HCT116 (cell line): ENCODE results near the gene S100A3. TPM values are rescaled to one million over a fixed set of nuclear protein-coding genes. Genes with fewer than 3 reads are reported as not detected.

ENCODE experiments used
- ATAC-seq: fragments of 200-7000 bp; cut with Tn5 transposase; 2 replicates; pipeline ENCODE4 v1.9.1; 2020; ENCODE audit warnings: mild to moderate bottlenecking, moderate library complexity
- BruUV-seq: library from RNA; stranded (reverse); fragments of 400-500 nt; replicated peaks from 2 replicates; lab custom pipeline; 2021; lab: Mats Ljungman, UMichigan
- CTCF ChIA-PET: fragments of 300-600 bp; sonication (Branson Sonifier 250); formaldehyde crosslinking; loops from one replicate; lab custom pipeline; 2021; ENCODE audit warnings: antibody characterized with exemption; lab: Charles Lee
- POLR2A ChIA-PET: fragments of 300-600, 350-600 bp; sonication (Branson Sonifier 250); formaldehyde crosslinking; loops from one replicate; lab custom pipeline; 2021; ENCODE audit warnings: antibody characterized with exemption; lab: Charles Lee
- RAD21 ChIA-PET, 2 experiments: fragments of 300-600 bp; sonication (Branson Sonifier 250); formaldehyde crosslinking; loops; one replicate each; lab custom pipeline; 2023; ENCODE audit warnings: low total read pairs in 2 of 2; ENCODE audit not compliant: uncharacterized antibody in 2 of 2, unreplicated experiment in 2 of 2, low non-redundant PET in 1 of 2; lab: Charles Lee
- DNase-seq: peaks from one replicate; pipeline ENCODE4 v3.0.0-alpha.2; 2010; ENCODE audit warnings: low read depth, low spot score
- H2AFZ ChIP-seq: fragments of 200-600 bp; shearing (Covaris generic), sonication (generic); 2 replicates; pipeline ENCODE4 v1.6.1; 2017; ENCODE audit warnings: low read depth, mixed run types, mixed read lengths, antibody characterized with exemption, low read length; ENCODE audit not compliant: poor library complexity, severe bottlenecking
- H3K27ac ChIP-seq: 2 replicates; pipeline ENCODE4 v1.5.1; 2012; ENCODE audit warnings: low read depth, low read length
- H3K27me3 ChIP-seq: fragments of 200-600 bp; sonication (generic); 2 replicates; pipeline ENCODE4 v1.6.1; 2016; ENCODE audit warnings: mixed run types, low read length, mixed read lengths; ENCODE audit not compliant: insufficient read depth
- H3K36me3 ChIP-seq, 2 experiments: fragments of 200-500 bp in 1 of 2; fragments of 200-600 bp in 1 of 2; sonication (Bioruptor generic) in 1 of 2; sonication (generic) in 1 of 2; 2 replicates each; pipeline versions ENCODE4 v1.5.1 to v1.6.1; 2014 to 2016; ENCODE audit warnings: low read length in 2 of 2, inconsistent platforms in 1 of 2, mixed read lengths in 1 of 2, mixed run types in 1 of 2; ENCODE audit not compliant: insufficient read depth in 2 of 2, control insufficient read depth in 1 of 2
- H3K4me1 ChIP-seq, 2 experiments: fragments of 200-600 bp in 1 of 2; sonication (generic) in 1 of 2; 2 replicates each; pipeline versions ENCODE4 v1.5.1 to v1.6.1; 2012 to 2017; ENCODE audit warnings: low read length in 2 of 2, inconsistent platforms in 1 of 2, mild to moderate bottlenecking in 1 of 2, mixed read lengths in 1 of 2, mixed run types in 1 of 2, moderate library complexity in 1 of 2; ENCODE audit not compliant: insufficient read depth in 2 of 2, control insufficient read depth in 1 of 2
- H3K4me2 ChIP-seq: fragments of 200-600 bp; sonication (generic); 2 replicates; pipeline ENCODE4 v1.6.1; 2017; ENCODE audit warnings: mixed run types, low read length, mixed read lengths
- H3K4me3 ChIP-seq, 2 experiments: fragments of 200-600 bp in 1 of 2; sonication (generic) in 1 of 2; replicated peaks in 1 of 2; 2 replicates each; pipeline ENCODE4 v1.5.1; 2011 to 2016; ENCODE audit warnings: low read length in 2 of 2, control low read depth in 1 of 2, low read depth in 1 of 2, mild to moderate bottlenecking in 1 of 2, mixed read lengths in 1 of 2, mixed run types in 1 of 2
- H3K79me2 ChIP-seq: fragments of 200-600 bp; sonication (generic); 2 replicates; pipeline ENCODE4 v1.6.1; 2017; ENCODE audit warnings: mild to moderate bottlenecking, mixed run types, low read length, moderate library complexity, mixed read lengths; ENCODE audit not compliant: insufficient read depth
- H3K9ac ChIP-seq: fragments of 200-600 bp; sonication (generic); 2 replicates; pipeline ENCODE4 v1.6.1; 2016; ENCODE audit warnings: low read length, mixed read lengths
- H3K9me2 ChIP-seq: fragments of 200-600 bp; sonication (generic), shearing (Covaris generic); 2 replicates; pipeline ENCODE4 v1.6.1; 2017; ENCODE audit warnings: mixed run types, mild to moderate bottlenecking, moderate library complexity; ENCODE audit not compliant: insufficient read depth
- H3K9me3 ChIP-seq, 2 experiments: fragments of 200-500 bp in 1 of 2; fragments of 200-600 bp in 1 of 2; sonication (Bioruptor generic) in 1 of 2; sonication (generic) in 1 of 2; 2 replicates each; pipeline ENCODE4 v1.6.1; 2014 to 2017; ENCODE audit warnings: low read length in 2 of 2, mixed read lengths in 2 of 2, inconsistent platforms in 1 of 2, low read depth in 1 of 2, mild to moderate bottlenecking in 1 of 2, mixed run types in 1 of 2, moderate library complexity in 1 of 2; ENCODE audit not compliant: control insufficient read depth in 1 of 2, insufficient read depth in 1 of 2
- H4K20me1 ChIP-seq: fragments of 200-600 bp; sonication (generic), shearing (Covaris generic); 2 replicates; pipeline ENCODE4 v1.6.1; 2017; ENCODE audit warnings: mixed run types, mild to moderate bottlenecking, moderate library complexity; ENCODE audit not compliant: insufficient read depth
- CBX3 ChIP-seq: IDR thresholded peaks from 2 replicates; pipeline ENCODE4 v1.6.1; 2012; ENCODE audit warnings: low read depth
- EGR1 ChIP-seq: IDR thresholded peaks from 2 replicates; pipeline ENCODE4 v1.6.1; 2012; ENCODE audit warnings: low read depth
- ELF1 ChIP-seq: IDR thresholded peaks from 2 replicates; pipeline ENCODE4 v1.6.1; 2012; ENCODE audit warnings: low read depth, borderline replicate concordance
- EZH2 ChIP-seq: fragments of 200-600 bp; sonication (generic); IDR thresholded peaks from 2 replicates; pipeline ENCODE4 v1.6.1; 2017; ENCODE audit warnings: antibody characterized with exemption, mixed run types
- EZH2phosphoT487 ChIP-seq: fragments of 200-600 bp; IDR thresholded peaks from 2 replicates; pipeline ENCODE4 v1.6.1; 2018; ENCODE audit warnings: antibody characterized with exemption, borderline replicate concordance
- FOSL1 ChIP-seq: IDR thresholded peaks from 2 replicates; pipeline ENCODE4 v1.6.1; 2012; ENCODE audit warnings: low read depth
- JUND ChIP-seq: IDR thresholded peaks from 2 replicates; pipeline ENCODE4 v1.6.1; 2012
- MAX ChIP-seq: IDR thresholded peaks from 2 replicates; pipeline ENCODE4 v1.6.1; 2012
- POLR2A ChIP-seq: IDR thresholded peaks from 2 replicates; pipeline ENCODE4 v1.7.0; 2011; ENCODE audit warnings: borderline replicate concordance; ENCODE audit not compliant: insufficient read depth, insufficient read length; ENCODE audit errors: extremely low read depth
- POLR2AphosphoS5 ChIP-seq: IDR thresholded peaks from 2 replicates; pipeline ENCODE4 v1.6.1; 2011; ENCODE audit warnings: mild to moderate bottlenecking, low read depth, low read length, moderate library complexity
- RAD21 ChIP-seq: IDR thresholded peaks from 2 replicates; pipeline ENCODE4 v1.6.1; 2012; ENCODE audit warnings: low read depth, mild to moderate bottlenecking
- SIN3A ChIP-seq: IDR thresholded peaks from 2 replicates; pipeline ENCODE4 v1.6.1; 2012; ENCODE audit warnings: low read depth
- SP1 ChIP-seq: IDR thresholded peaks from 2 replicates; pipeline ENCODE4 v1.6.1; 2012; ENCODE audit warnings: low read depth
- SRF ChIP-seq: IDR thresholded peaks from 2 replicates; pipeline ENCODE4 v1.6.1; 2012; ENCODE audit warnings: low read depth
- TCF7L2 ChIP-seq: IDR thresholded peaks from 2 replicates; pipeline ENCODE4 v1.7.0; 2011; ENCODE audit warnings: borderline replicate concordance, inconsistent platforms; ENCODE audit not compliant: insufficient read depth, insufficient read length; ENCODE audit errors: extremely low read depth
- ZFX ChIP-seq: fragments of 450-650 bp; IDR thresholded peaks from 2 replicates; pipeline ENCODE4 v1.6.1; 2017
- ZNF274 ChIP-seq: fragments of 200-500 bp; sonication (Bioruptor generic); IDR thresholded peaks from 2 replicates; pipeline ENCODE4 v1.6.1; 2014; ENCODE audit warnings: mild to moderate bottlenecking, low read depth, low read length, inconsistent platforms
- intact Hi-C: fragments of 100-400 bp; cut with micrococcal nuclease; formaldehyde crosslinking; loops from 2 replicates; pipeline ENCODE4 v1.10.0; 2022
- total RNA-seq: library from RNA; stranded (reverse); gene quantifications from one replicate; pipeline ENCODE4 v1.2.1, GENCODE V29; 2021; ENCODE audit not compliant: unreplicated experiment
- TF ChIP-seq, protein P1 (sequence below): IDR thresholded peaks from 2 replicates; pipeline ENCODE4 v1.6.1; 2011; ENCODE audit warnings: mild to moderate bottlenecking, low read length, moderate library complexity; ENCODE audit not compliant: insufficient replicate concordance; ENCODE audit errors: extremely low read depth
- TF ChIP-seq, protein P2 (sequence below): IDR thresholded peaks from 2 replicates; pipeline ENCODE4 v1.6.1; 2012; ENCODE audit warnings: low read depth
- TF ChIP-seq, protein P3 (sequence below): IDR thresholded peaks from 2 replicates; pipeline ENCODE4 v1.6.1; 2012

S100A3 gene
- total RNA-seq, 1 experiment from 2014 or later = 4.2 TPM

GRCh38 chr1:153527683-153528040 lies 21.4 kb downstream of the S100A3 start:
- Histone ChIP-seq H3K9me3 (no peaks in the 10 kb centered on the region), H3K4me3 (no peak overlapping the region), H3K9me2 (no peaks in the 10 kb centered on the region), H3K27ac (no peak overlapping the region), H3K4me2 (no peak overlapping the region), H3K9ac (no peak overlapping the region), H4K20me1 (no peaks in the 10 kb centered on the region), H2AFZ (no peak overlapping the region), H3K36me3 (no peaks in the 10 kb centered on the region), H3K4me1 (peaks cover 31 to 39% of the 10 kb centered on the region in 2 experiments), H3K27me3 (no peaks in the 10 kb centered on the region), H3K79me2 (no peaks in the 10 kb centered on the region)
- intact Hi-C loops = no loop called here
- CTCF ChIA-PET = no interaction called here
- TF ChIP-seq EGR1 = no peak
- no peak for TF ChIP-seq JUND
- no peak for TF ChIP-seq ZFX
- TF ChIP-seq RAD21 = no peak
- no peak for TF ChIP-seq CBX3
- TF ChIP-seq ELF1 = no peak
- TF ChIP-seq SIN3A = no peak
- no peak for TF ChIP-seq EZH2
- TF ChIP-seq FOSL1 = no peak
- TF ChIP-seq MAX = no peak
- no peak for TF ChIP-seq SRF
- TF ChIP-seq POLR2AphosphoS5 = no peak
- TF ChIP-seq ZNF274 = no peak
- TF ChIP-seq, protein P1, sequence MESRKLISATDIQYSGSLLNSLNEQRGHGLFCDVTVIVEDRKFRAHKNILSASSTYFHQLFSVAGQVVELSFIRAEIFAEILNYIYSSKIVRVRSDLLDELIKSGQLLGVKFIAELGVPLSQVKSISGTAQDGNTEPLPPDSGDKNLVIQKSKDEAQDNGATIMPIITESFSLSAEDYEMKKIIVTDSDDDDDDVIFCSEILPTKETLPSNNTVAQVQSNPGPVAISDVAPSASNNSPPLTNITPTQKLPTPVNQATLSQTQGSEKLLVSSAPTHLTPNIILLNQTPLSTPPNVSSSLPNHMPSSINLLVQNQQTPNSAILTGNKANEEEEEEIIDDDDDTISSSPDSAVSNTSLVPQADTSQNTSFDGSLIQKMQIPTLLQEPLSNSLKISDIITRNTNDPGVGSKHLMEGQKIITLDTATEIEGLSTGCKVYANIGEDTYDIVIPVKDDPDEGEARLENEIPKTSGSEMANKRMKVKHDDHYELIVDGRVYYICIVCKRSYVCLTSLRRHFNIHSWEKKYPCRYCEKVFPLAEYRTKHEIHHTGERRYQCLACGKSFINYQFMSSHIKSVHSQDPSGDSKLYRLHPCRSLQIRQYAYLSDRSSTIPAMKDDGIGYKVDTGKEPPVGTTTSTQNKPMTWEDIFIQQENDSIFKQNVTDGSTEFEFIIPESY = no peak
- TF ChIP-seq, protein P2, sequence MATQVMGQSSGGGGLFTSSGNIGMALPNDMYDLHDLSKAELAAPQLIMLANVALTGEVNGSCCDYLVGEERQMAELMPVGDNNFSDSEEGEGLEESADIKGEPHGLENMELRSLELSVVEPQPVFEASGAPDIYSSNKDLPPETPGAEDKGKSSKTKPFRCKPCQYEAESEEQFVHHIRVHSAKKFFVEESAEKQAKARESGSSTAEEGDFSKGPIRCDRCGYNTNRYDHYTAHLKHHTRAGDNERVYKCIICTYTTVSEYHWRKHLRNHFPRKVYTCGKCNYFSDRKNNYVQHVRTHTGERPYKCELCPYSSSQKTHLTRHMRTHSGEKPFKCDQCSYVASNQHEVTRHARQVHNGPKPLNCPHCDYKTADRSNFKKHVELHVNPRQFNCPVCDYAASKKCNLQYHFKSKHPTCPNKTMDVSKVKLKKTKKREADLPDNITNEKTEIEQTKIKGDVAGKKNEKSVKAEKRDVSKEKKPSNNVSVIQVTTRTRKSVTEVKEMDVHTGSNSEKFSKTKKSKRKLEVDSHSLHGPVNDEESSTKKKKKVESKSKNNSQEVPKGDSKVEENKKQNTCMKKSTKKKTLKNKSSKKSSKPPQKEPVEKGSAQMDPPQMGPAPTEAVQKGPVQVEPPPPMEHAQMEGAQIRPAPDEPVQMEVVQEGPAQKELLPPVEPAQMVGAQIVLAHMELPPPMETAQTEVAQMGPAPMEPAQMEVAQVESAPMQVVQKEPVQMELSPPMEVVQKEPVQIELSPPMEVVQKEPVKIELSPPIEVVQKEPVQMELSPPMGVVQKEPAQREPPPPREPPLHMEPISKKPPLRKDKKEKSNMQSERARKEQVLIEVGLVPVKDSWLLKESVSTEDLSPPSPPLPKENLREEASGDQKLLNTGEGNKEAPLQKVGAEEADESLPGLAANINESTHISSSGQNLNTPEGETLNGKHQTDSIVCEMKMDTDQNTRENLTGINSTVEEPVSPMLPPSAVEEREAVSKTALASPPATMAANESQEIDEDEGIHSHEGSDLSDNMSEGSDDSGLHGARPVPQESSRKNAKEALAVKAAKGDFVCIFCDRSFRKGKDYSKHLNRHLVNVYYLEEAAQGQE = no peak
- TF ChIP-seq, protein P3, sequence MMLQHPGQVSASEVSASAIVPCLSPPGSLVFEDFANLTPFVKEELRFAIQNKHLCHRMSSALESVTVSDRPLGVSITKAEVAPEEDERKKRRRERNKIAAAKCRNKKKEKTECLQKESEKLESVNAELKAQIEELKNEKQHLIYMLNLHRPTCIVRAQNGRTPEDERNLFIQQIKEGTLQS = no peak
- no peak for TF ChIP-seq TCF7L2
- TF ChIP-seq EZH2phosphoT487 = no peak
- no peak for TF ChIP-seq POLR2A
- no peak for TF ChIP-seq SP1
- POLR2A ChIA-PET = interaction anchor here (1.4 kb wide), 1 partner anchor 100 kb away, joined by 6 read pairs; the partner anchor contains the start of gene S100A13
- ATAC-seq (no peak), DNase-seq (no peak)
- no TSS peak for BruUV-seq
- RAD21 ChIA-PET = no interaction called here
